RWPE2 (cell line): ENCODE measurements around the gene RSPH1.

Experiments used
- ATAC-seq: fragments of 200-7000 bp; cut with Tn5 transposase; 3 replicates; pipeline ENCODE4 v1.9.1; 2021; ENCODE audit warnings: low read depth
- DNase-seq: peaks from one replicate; pipeline ENCODE4 v3.0.0-alpha.2; 2020; ENCODE audit warnings: low spot score
- H3K27ac ChIP-seq: fragments of 450-650 bp; 2 replicates; pipeline ENCODE4 v1.5.1; 2017; ENCODE audit warnings: mild to moderate bottlenecking; ENCODE audit not compliant: poor library complexity, severe bottlenecking
- H3K27me3 ChIP-seq: fragments of 250-450 bp; sonication (Bioruptor Pico); 2 replicates; pipeline ENCODE4 v1.5.1; 2021; ENCODE audit warnings: mild to moderate bottlenecking, moderate library complexity; ENCODE audit not compliant: insufficient read depth, poor library complexity, severe bottlenecking
- H3K36me3 ChIP-seq: fragments of 250-450 bp; sonication (Bioruptor Pico); 2 replicates; pipeline ENCODE4 v1.5.1; 2020; ENCODE audit warnings: low read depth, mild to moderate bottlenecking, moderate library complexity
- H3K4me1 ChIP-seq: fragments of 250-450 bp; sonication (Bioruptor Pico); 2 replicates; pipeline ENCODE4 v1.5.1; 2021; ENCODE audit warnings: mild to moderate bottlenecking, moderate library complexity; ENCODE audit not compliant: insufficient read depth, poor library complexity, severe bottlenecking
- H3K4me3 ChIP-seq: fragments of 250-450 bp; sonication (Bioruptor Pico); 2 replicates; pipeline ENCODE4 v1.5.1; 2021; ENCODE audit warnings: mild to moderate bottlenecking, moderate library complexity; ENCODE audit not compliant: severe bottlenecking
- H3K9me3 ChIP-seq: fragments of 250-450 bp; sonication (Bioruptor Pico); 2 replicates; pipeline ENCODE4 v1.5.1; 2021; ENCODE audit warnings: mild to moderate bottlenecking, moderate library complexity; ENCODE audit not compliant: severe bottlenecking
- TF ChIP-seq, protein P1 (sequence below): fragments of 450-650 bp; IDR thresholded peaks from one replicate; pipeline ENCODE4 v1.5.1; 2017; ENCODE audit warnings: mild to moderate bottlenecking, moderate library complexity; ENCODE audit not compliant: poor library complexity, severe bottlenecking

RSPH1 gene

GRCh38 chr21:42434884-42435283 is 61.1 kb downstream of the RSPH1 start:
- H3K36me3 ChIP-seq: no peaks in the 10 kb centered on the region
- DNase-seq (no peak), ATAC-seq (no peak)
- H3K4me3 ChIP-seq: no peak overlapping the region
- H3K4me1 ChIP-seq: no peaks in the 10 kb centered on the region
- TF ChIP-seq, protein P1, sequence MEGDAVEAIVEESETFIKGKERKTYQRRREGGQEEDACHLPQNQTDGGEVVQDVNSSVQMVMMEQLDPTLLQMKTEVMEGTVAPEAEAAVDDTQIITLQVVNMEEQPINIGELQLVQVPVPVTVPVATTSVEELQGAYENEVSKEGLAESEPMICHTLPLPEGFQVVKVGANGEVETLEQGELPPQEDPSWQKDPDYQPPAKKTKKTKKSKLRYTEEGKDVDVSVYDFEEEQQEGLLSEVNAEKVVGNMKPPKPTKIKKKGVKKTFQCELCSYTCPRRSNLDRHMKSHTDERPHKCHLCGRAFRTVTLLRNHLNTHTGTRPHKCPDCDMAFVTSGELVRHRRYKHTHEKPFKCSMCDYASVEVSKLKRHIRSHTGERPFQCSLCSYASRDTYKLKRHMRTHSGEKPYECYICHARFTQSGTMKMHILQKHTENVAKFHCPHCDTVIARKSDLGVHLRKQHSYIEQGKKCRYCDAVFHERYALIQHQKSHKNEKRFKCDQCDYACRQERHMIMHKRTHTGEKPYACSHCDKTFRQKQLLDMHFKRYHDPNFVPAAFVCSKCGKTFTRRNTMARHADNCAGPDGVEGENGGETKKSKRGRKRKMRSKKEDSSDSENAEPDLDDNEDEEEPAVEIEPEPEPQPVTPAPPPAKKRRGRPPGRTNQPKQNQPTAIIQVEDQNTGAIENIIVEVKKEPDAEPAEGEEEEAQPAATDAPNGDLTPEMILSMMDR: no peak
- peaks cover 3% of the 10 kb centered on the region for H3K9me3 ChIP-seq
- no peaks in the 10 kb centered on the region for H3K27me3 ChIP-seq
- H3K27ac ChIP-seq: no peak overlapping the region

DNA sequence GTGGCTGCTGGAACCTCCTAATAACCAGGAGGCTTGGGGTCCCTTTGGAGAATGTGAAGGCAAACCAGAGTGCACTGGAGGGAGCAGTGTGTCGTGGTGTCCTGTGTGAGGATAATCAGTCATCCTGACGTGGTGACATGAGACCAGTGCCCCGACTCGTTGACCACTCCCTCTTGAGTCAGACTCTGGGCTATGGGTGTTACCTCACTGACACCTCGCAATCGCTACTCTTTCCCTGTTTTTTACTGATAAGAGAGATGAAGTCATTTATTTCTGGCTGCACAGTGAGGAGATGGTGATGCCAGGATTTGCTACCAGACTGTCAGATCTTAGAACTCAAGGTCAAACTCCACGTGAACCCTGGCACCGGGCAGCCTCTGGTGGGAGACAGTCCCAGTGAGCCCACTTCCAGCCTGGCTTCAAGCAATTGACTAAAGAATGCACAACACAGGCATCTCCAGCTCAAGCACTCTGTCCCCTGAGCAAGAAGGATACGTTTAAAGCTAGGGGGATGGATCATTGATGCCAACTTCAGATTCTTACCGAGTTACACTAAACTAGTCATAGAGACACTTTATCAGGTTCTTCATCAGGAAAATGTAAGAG is 62.0 kb downstream of the RSPH1 start:
- no peak overlapping the region for H3K4me3 ChIP-seq
- H3K4me1 ChIP-seq: no peaks in the 10 kb centered on the region
- H3K9me3 ChIP-seq: peaks cover 3% of the 10 kb centered on the region
- DNase-seq (no peak), ATAC-seq (0 out of 3 replicates have a peak, but pooled peaks have one; percentile 35)
- no peak overlapping the region for H3K27ac ChIP-seq
- H3K36me3 ChIP-seq: no peaks in the 10 kb centered on the region
- no peaks in the 10 kb centered on the region for H3K27me3 ChIP-seq
- TF ChIP-seq, protein P1: no peak

- no peak for ATAC-seq
- TF ChIP-seq, protein P1: no peak
- no peaks in the 10 kb centered on the region for H3K27me3 ChIP-seq
These were observed 63.3 kb downstream of the RSPH1 start for GRCh38 chr21:42432695-42433094.

DNA sequence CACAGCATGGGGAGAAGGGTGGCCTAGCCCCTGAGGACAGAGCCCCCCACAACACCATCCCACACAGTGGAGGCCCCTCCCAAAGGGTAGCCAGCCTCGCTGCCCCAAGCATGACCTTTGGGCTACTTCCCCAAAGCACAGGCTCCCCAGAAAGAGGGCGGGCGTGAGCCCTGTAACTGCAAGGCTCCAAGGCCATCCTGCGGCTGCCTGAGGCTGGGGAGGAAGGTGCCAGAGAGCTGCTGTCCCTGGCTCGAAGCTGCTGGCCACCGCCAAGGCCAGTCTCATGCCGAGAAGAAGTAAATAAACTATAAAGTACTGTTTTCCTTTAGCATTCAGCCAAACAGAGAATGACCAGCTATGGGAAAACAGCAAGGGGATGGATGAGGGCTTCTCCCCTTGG is 64.8 kb downstream of the RSPH1 start:
- H3K27me3 ChIP-seq: no peaks in the 10 kb centered on the region
- no peaks in the 10 kb centered on the region for H3K4me1 ChIP-seq
- no peaks in the 10 kb centered on the region for H3K36me3 ChIP-seq
- H3K9me3 ChIP-seq: peaks cover 3% of the 10 kb centered on the region
- TF ChIP-seq, protein P1: no peak
- H3K4me3 ChIP-seq: no peak overlapping the region
- H3K27ac ChIP-seq: no peak overlapping the region
- no peak for ATAC-seq
- DNase-seq: no peak

More at GRCh38 chr21:42432695-42433094, 63.3 kb downstream of the RSPH1 start:
- Histone ChIP-seq H3K4me1 (no peaks in the 10 kb centered on the region), H3K4me3 (no peak overlapping the region), H3K36me3 (no peaks in the 10 kb centered on the region), H3K9me3 (peaks cover 3% of the 10 kb centered on the region), H3K27ac (no peak overlapping the region)
- DNase-seq: no peak

DNA sequence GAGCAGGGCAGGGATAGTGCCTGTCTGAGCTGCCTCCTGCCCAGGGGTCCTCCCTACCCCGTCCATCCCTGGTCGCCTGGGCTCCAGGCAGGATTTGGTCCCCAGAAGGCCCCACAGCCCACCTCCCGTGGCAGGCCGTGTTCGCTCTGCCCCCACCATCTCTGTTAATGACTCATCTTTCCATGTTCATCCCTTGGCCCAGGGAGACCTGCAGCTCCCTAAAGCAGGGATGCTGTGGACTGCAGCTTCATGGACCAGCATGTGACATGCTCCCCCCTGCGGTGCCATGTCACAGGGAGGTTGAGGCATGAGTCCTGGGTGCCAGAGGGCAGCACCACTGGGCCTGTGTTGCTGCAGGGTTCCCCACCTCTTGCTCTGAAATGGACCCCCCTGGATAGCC is 65.5 kb downstream of the RSPH1 start:
- TF ChIP-seq, protein P1: no peak
- Histone ChIP-seq H3K9me3 (peaks cover 3% of the 10 kb centered on the region), H3K27ac (no peak overlapping the region), H3K4me3 (no peak overlapping the region), H3K27me3 (no peaks in the 10 kb centered on the region), H3K36me3 (no peaks in the 10 kb centered on the region), H3K4me1 (no peaks in the 10 kb centered on the region)
- no peak for ATAC-seq
- DNase-seq: no peak
